ENCODE data around the gene FAM151B. TPM values are rescaled to one million over a fixed set of nuclear protein-coding genes. Genes with fewer than 3 reads are reported as not detected.

Gene FAM151B
- total RNA-seq, 2 experiments from 2014 or later = 0.25 TPM; not detected in 1

- no peak for ATAC-seq
- ChIA-PET POLR2A (no interaction called here), CTCF (no interaction called here)
- Mint-ChIP-seq H3K27me3 (peaks cover 31% of the 10 kb centered on the region), H3K27ac (no peak overlapping the region), H3K9me3 (no peaks in the 10 kb centered on the region), H3K4me3 (no peak overlapping the region), H3K4me1 (ENCODE audit: low read depth) (no peaks in the 10 kb centered on the region), H3K36me3 (ENCODE audit: low read depth) (no peaks in the 10 kb centered on the region)
- intact Hi-C loops (cut with micrococcal nuclease) = no loop called here
- TF ChIP-seq CTCF (IDR thresholded peaks at IDR 0.05) = no peak
- no peak for DNase-seq
These were observed 66.7 kb downstream of the FAM151B start for GRCh38 chr5:80554646-80555045.

GRCh38 chr5:80555099-80555498 is 67.2 kb downstream of the FAM151B start:
- Mint-ChIP-seq H3K9me3 (no peaks in the 10 kb centered on the region), H3K27me3 (peaks cover 30% of the 10 kb centered on the region), H3K4me1 (ENCODE audit: low read depth) (no peaks in the 10 kb centered on the region), H3K27ac (no peak overlapping the region), H3K4me3 (no peak overlapping the region), H3K36me3 (ENCODE audit: low read depth) (no peaks in the 10 kb centered on the region)
- TF ChIP-seq CTCF (IDR thresholded peaks at IDR 0.05) = no peak
- DNase-seq = no peak
- intact Hi-C loops (cut with micrococcal nuclease) = no loop called here
- CTCF ChIA-PET = no interaction called here
- POLR2A ChIA-PET = no interaction called here
- ATAC-seq = no peak

GRCh38 chr5:80559244-80559643 is 71.3 kb downstream of the FAM151B start:
- no peak for ATAC-seq
- no peak overlapping the region for H3K4me3 Mint-ChIP-seq

GRCh38 chr5:80565330-80565729 is 77.4 kb downstream of the FAM151B start:
- TF ChIP-seq CTCF (IDR thresholded peaks at IDR 0.05) = no peak
- POLR2A ChIA-PET = no interaction called here

More at GRCh38 chr5:80559244-80559643, 71.3 kb downstream of the FAM151B start:
- ChIA-PET POLR2A (no interaction called here), CTCF (interaction anchor here (1.0 kb wide), 1 partner anchor 214 kb away, joined by 3 read pairs; no protein-coding TSS in a partner anchor)
- TF ChIP-seq CTCF (IDR thresholded peaks at IDR 0.05) = no peak
- H3K36me3 Mint-ChIP-seq (ENCODE audit: low read depth) = no peaks in the 10 kb centered on the region
- H3K27me3 Mint-ChIP-seq = peaks cover 28% of the 10 kb centered on the region
- intact Hi-C loops (cut with micrococcal nuclease) = no loop called here
- H3K27ac Mint-ChIP-seq = no peak overlapping the region
- H3K9me3 Mint-ChIP-seq = no peaks in the 10 kb centered on the region
- no peak for DNase-seq
- no peaks in the 10 kb centered on the region for H3K4me1 Mint-ChIP-seq (ENCODE audit: low read depth)

GRCh38 chr5:80566711-80567259 is 78.9 kb downstream of the FAM151B start:
- ATAC-seq (no peak), DNase-seq (no peak)
- TF ChIP-seq CTCF (IDR thresholded peaks at IDR 0.05) = no peak
- Mint-ChIP-seq H3K27ac (no peak overlapping the region), H3K36me3 (ENCODE audit: low read depth) (no peaks in the 10 kb centered on the region), H3K27me3 (peaks cover 33% of the 10 kb centered on the region), H3K4me3 (no peak overlapping the region), H3K9me3 (no peaks in the 10 kb centered on the region), H3K4me1 (ENCODE audit: low read depth) (peaks cover 2% of the 10 kb centered on the region)
- ChIA-PET POLR2A (no interaction called here), CTCF (no interaction called here)
- intact Hi-C loops (cut with micrococcal nuclease) = no loop called here

More at GRCh38 chr5:80565330-80565729, 77.4 kb downstream of the FAM151B start:
- H3K27ac Mint-ChIP-seq = no peak overlapping the region
- peaks cover 23% of the 10 kb centered on the region for H3K27me3 Mint-ChIP-seq
- ATAC-seq (no peak), DNase-seq (no peak)
- intact Hi-C loops (cut with micrococcal nuclease) = no loop called here
- no peaks in the 10 kb centered on the region for H3K9me3 Mint-ChIP-seq
- CTCF ChIA-PET = no interaction called here
- H3K4me3 Mint-ChIP-seq = no peak overlapping the region
- no peaks in the 10 kb centered on the region for H3K36me3 Mint-ChIP-seq (ENCODE audit: low read depth)
- no peaks in the 10 kb centered on the region for H3K4me1 Mint-ChIP-seq (ENCODE audit: low read depth)

Measured in activated CD8-positive, alpha-beta T cell treated with anti-CD3 and anti-CD28 coated beads for 36 hours (primary cell).